ENCODE data around the gene FOXA1. TPM values are rescaled to one million over a fixed set of nuclear protein-coding genes. Genes with fewer than 3 reads are reported as not detected.

FOXA1 gene
- total and polyA plus RNA-seq, 4 donors, result 8.0 to 37.5 (median 16.1) TPM

DNA sequence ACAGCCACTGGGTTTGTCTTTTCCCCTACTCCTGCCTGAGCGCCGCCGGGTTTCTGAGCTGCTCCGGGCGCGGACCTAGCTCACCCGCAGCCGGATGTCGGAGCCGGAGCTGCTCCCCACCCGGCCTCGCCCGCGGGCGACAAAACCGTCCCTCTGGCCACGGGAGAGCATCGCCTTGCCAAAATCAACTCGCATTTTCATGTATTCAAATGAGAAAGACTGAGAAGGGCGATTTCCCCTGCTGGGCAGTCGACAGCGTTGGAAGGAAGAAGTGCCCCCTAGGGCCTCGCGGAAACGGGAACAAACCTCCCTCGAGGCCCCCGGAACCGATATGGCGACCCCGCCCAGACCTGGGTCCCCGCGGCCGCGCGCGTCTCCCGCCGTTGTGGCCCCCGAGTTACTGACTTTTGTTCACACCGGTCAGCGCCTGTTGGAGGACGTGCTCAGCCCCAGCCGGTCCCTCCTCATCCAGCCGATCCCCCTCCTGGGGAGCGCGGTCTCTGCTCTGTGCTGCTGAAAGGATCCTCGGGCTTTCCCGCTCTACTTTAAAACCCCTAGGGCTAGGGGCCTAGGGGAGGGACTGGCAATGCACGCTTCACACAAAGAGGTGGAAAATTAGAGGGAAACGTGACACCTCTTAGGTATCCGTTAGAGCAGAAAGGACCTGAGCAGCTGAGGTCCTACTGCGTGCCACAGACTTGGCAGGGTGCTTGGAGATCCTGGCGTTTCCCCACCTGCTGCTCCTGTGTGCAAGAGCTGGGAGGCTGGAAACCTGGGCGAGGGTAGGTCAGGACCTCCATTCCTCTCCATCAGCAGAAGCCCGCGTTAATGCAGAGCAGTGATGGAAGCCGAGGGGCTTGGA is 4.7 kb upstream of the FOXA1 start:
- DNase-seq (ENCODE audit: low spot score), result no peak
- Histone ChIP-seq H3K4me1 (ENCODE audit: control insufficient read depth in 4 of 4, insufficient read depth in 4 of 4, low read length in 3 of 4) (peaks cover 9 to 58% (median 49%) of the 10 kb centered on the region in 4 donors), H3K27me3 (ENCODE audit: control insufficient read depth in 4 of 4, insufficient read depth in 4 of 4, low read length in 3 of 4) (no peaks in the 10 kb centered on the region), H3K4me3 (ENCODE audit: low read depth in 1 of 3, low read length in 3 of 3) (peak overlapping the region; percentile 1 to 34 (median 34)), H3K36me3 (ENCODE audit: control insufficient read depth in 4 of 4, insufficient read depth in 3 of 4, low read depth in 1 of 4, low read length in 3 of 4) (no peaks in the 10 kb centered on the region), H3K9ac (ENCODE audit: low read depth in 1 of 2, low read length in 2 of 2) (peak overlapping the region in 1 of 2 donors; percentile 47), H3K27ac (ENCODE audit: low read depth in 1 of 2, low read length in 2 of 2) (peak overlapping the region; percentile 3 to 53), H3K9me3 (ENCODE audit: control insufficient read depth in 4 of 4, low read length in 3 of 4) (no peaks in the 10 kb centered on the region)
- WGBS, result 11% methylated on average over 57 of the region's 57 CpGs
- TF ChIP-seq HNF4A (conservative IDR thresholded peaks at IDR 0.05) (no peak), JUND (IDR thresholded peaks at IDR 0.05) (no peak), RAD21 (IDR thresholded peaks at IDR 0.05) (no peak), FOXA1 (IDR thresholded peaks at IDR 0.05) (no peak), NR2F2 (IDR thresholded peaks at IDR 0.05) (no peak), EGR1 (IDR thresholded peaks at IDR 0.05; ENCODE audit: low read depth in 2 of 2) (no peak), RXRA (IDR thresholded peaks at IDR 0.05) (no peak), HNF4G (IDR thresholded peaks at IDR 0.05) (no peak)
- TF ChIP-seq, protein P1, sequence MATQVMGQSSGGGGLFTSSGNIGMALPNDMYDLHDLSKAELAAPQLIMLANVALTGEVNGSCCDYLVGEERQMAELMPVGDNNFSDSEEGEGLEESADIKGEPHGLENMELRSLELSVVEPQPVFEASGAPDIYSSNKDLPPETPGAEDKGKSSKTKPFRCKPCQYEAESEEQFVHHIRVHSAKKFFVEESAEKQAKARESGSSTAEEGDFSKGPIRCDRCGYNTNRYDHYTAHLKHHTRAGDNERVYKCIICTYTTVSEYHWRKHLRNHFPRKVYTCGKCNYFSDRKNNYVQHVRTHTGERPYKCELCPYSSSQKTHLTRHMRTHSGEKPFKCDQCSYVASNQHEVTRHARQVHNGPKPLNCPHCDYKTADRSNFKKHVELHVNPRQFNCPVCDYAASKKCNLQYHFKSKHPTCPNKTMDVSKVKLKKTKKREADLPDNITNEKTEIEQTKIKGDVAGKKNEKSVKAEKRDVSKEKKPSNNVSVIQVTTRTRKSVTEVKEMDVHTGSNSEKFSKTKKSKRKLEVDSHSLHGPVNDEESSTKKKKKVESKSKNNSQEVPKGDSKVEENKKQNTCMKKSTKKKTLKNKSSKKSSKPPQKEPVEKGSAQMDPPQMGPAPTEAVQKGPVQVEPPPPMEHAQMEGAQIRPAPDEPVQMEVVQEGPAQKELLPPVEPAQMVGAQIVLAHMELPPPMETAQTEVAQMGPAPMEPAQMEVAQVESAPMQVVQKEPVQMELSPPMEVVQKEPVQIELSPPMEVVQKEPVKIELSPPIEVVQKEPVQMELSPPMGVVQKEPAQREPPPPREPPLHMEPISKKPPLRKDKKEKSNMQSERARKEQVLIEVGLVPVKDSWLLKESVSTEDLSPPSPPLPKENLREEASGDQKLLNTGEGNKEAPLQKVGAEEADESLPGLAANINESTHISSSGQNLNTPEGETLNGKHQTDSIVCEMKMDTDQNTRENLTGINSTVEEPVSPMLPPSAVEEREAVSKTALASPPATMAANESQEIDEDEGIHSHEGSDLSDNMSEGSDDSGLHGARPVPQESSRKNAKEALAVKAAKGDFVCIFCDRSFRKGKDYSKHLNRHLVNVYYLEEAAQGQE (IDR thresholded peaks at IDR 0.05), result no peak
- TF ChIP-seq, protein P2, sequence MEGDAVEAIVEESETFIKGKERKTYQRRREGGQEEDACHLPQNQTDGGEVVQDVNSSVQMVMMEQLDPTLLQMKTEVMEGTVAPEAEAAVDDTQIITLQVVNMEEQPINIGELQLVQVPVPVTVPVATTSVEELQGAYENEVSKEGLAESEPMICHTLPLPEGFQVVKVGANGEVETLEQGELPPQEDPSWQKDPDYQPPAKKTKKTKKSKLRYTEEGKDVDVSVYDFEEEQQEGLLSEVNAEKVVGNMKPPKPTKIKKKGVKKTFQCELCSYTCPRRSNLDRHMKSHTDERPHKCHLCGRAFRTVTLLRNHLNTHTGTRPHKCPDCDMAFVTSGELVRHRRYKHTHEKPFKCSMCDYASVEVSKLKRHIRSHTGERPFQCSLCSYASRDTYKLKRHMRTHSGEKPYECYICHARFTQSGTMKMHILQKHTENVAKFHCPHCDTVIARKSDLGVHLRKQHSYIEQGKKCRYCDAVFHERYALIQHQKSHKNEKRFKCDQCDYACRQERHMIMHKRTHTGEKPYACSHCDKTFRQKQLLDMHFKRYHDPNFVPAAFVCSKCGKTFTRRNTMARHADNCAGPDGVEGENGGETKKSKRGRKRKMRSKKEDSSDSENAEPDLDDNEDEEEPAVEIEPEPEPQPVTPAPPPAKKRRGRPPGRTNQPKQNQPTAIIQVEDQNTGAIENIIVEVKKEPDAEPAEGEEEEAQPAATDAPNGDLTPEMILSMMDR (IDR thresholded peaks at IDR 0.05; ENCODE audit: low read depth, low read length, missing input control), result no peak
- TF ChIP-seq, protein P3, sequence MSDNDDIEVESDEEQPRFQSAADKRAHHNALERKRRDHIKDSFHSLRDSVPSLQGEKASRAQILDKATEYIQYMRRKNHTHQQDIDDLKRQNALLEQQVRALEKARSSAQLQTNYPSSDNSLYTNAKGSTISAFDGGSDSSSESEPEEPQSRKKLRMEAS (IDR thresholded peaks at IDR 0.05), result no peak
- TF ChIP-seq, protein P4, sequence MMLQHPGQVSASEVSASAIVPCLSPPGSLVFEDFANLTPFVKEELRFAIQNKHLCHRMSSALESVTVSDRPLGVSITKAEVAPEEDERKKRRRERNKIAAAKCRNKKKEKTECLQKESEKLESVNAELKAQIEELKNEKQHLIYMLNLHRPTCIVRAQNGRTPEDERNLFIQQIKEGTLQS (IDR thresholded peaks at IDR 0.05), result no peak

DNA sequence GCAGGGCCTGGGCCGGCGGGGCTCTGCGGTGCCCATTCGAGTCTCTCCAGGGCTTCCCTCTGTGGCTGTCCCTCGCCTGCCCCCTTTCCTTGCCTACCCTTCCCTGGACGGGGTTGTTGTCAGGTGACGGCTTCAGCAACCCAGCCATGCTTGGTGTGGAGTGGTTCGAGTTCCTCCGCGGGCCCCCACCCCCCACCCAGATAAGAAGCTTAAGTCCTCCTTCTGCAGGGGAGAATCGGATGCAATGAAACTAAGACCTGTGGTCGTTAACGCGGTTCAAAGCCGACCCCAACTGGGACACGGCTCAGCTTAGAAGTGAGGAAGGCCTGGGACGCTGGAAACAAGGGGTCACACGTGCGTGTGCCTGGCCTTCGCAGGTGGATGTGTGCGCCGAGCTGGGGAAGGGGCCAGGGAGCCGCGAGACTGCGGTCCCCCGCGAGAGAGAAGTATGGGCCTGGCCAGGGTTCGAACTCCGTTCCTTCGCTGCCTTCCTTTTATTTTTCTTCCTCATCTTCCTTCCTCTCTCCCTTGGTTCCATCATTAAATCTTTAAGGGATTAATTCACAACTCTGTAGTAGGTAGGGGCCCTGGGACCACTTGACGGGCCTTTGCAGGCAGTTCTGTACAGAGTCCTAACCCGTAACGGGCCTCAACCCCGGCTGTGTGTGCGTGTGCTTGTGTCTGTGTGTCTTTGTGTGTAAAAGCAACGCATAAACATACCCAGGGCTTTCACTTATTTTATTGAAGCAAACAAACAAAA is 3.9 kb upstream of the FOXA1 start:
- H3K4me1 ChIP-seq (ENCODE audit: control insufficient read depth in 4 of 4, insufficient read depth in 4 of 4, low read length in 3 of 4), result peaks cover 9 to 54% (median 48%) of the 10 kb centered on the region in 4 donors
- WGBS, result 54% methylated on average over 36 of the region's 36 CpGs
- no peaks in the 10 kb centered on the region for H3K9me3 ChIP-seq (ENCODE audit: control insufficient read depth in 4 of 4, low read length in 3 of 4)
- DNase-seq (ENCODE audit: low spot score), result no peak
- H3K27ac ChIP-seq (ENCODE audit: low read depth in 1 of 2, low read length in 2 of 2), result no peak overlapping the region
- no peak for TF ChIP-seq RXRA (IDR thresholded peaks at IDR 0.05)
- TF ChIP-seq, protein P3 (IDR thresholded peaks at IDR 0.05), result no peak
- TF ChIP-seq RAD21 (IDR thresholded peaks at IDR 0.05), result no peak
- TF ChIP-seq NR2F2 (IDR thresholded peaks at IDR 0.05), result no peak
- TF ChIP-seq EGR1 (IDR thresholded peaks at IDR 0.05; ENCODE audit: low read depth in 2 of 2), result no peak
- TF ChIP-seq, protein P1 (IDR thresholded peaks at IDR 0.05), result no peak
- TF ChIP-seq FOXA2 (IDR thresholded peaks at IDR 0.05), result no peak
- TF ChIP-seq, protein P5, sequence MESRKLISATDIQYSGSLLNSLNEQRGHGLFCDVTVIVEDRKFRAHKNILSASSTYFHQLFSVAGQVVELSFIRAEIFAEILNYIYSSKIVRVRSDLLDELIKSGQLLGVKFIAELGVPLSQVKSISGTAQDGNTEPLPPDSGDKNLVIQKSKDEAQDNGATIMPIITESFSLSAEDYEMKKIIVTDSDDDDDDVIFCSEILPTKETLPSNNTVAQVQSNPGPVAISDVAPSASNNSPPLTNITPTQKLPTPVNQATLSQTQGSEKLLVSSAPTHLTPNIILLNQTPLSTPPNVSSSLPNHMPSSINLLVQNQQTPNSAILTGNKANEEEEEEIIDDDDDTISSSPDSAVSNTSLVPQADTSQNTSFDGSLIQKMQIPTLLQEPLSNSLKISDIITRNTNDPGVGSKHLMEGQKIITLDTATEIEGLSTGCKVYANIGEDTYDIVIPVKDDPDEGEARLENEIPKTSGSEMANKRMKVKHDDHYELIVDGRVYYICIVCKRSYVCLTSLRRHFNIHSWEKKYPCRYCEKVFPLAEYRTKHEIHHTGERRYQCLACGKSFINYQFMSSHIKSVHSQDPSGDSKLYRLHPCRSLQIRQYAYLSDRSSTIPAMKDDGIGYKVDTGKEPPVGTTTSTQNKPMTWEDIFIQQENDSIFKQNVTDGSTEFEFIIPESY (IDR thresholded peaks at IDR 0.05), result no peak
- TF ChIP-seq SP1 (IDR thresholded peaks at IDR 0.05), result no peak
- TF ChIP-seq GABPA (IDR thresholded peaks at IDR 0.05 in 1 of 2, conservative IDR thresholded peaks at IDR 0.05 in 1 of 2), result no peak
- peak overlapping the region in 2 of 3 donors; percentile 1 to 34 for H3K4me3 ChIP-seq (ENCODE audit: low read depth in 1 of 3, low read length in 3 of 3)
- no peaks in the 10 kb centered on the region for H3K27me3 ChIP-seq (ENCODE audit: control insufficient read depth in 4 of 4, insufficient read depth in 4 of 4, low read length in 3 of 4)
- peak overlapping the region in 1 of 2 donors; percentile 47 for H3K9ac ChIP-seq (ENCODE audit: low read depth in 1 of 2, low read length in 2 of 2)
- H3K36me3 ChIP-seq (ENCODE audit: control insufficient read depth in 4 of 4, insufficient read depth in 3 of 4, low read depth in 1 of 4, low read length in 3 of 4), result no peaks in the 10 kb centered on the region

All from liver (tissue), 9 donors.